HepG2 (cell line): ENCODE data around the gene DGAT2.

ENCODE experiments used
- NFATC3 ChIP-seq: sonication (generic); formaldehyde crosslinking; IDR thresholded peaks from 2 replicates; pipeline ENCODE4 v1.5.1; 2020; ENCODE audit warnings: mild to moderate bottlenecking, missing genetic modification reagents
- PTBP1 ChIP-seq: fragments of 200-400 bp; formaldehyde crosslinking; IDR thresholded peaks from 2 replicates; pipeline ENCODE4 v1.6.1; 2018; ENCODE audit warnings: low read length, low read depth; ENCODE audit not compliant: poor library complexity, severe bottlenecking
- RAD21 ChIP-seq: fragments of 450-650 bp; formaldehyde crosslinking; IDR thresholded peaks from 2 replicates; pipeline ENCODE4 v1.5.0; 2020; ENCODE audit warnings: mild to moderate bottlenecking
- SP2 ChIP-seq: sonication (generic); formaldehyde crosslinking; IDR thresholded peaks from 2 replicates; pipeline ENCODE4 v1.5.1; 2020; ENCODE audit warnings: mild to moderate bottlenecking, missing genetic modification reagents
- SUZ12 ChIP-seq: fragments of 150-350 bp; IDR thresholded peaks from 2 replicates; pipeline ENCODE4 v1.6.1; 2014; ENCODE audit warnings: low read depth, low read length
- ZNF326 ChIP-seq: sonication (generic); formaldehyde crosslinking; IDR thresholded peaks from 2 replicates; pipeline ENCODE4 v1.4.0; 2020; ENCODE audit warnings: missing genetic modification reagents, borderline replicate concordance
- ZNF546 ChIP-seq: sonication (generic); formaldehyde crosslinking; conservative IDR thresholded peaks from 2 replicates; pipeline ENCODE4 v1.8.1; 2023; ENCODE audit warnings: mild to moderate bottlenecking, missing genetic modification reagents
- TF ChIP-seq, protein P1 (sequence below), 2 experiments: fragments of 450-650 bp in 1 of 2; sonication (generic) in 1 of 2; formaldehyde crosslinking; IDR thresholded peaks; 2 replicates each; pipeline versions ENCODE4 v1.5.0 to v1.8.0; 2020 to 2022; ENCODE audit warnings: mild to moderate bottlenecking in 1 of 2, missing genetic modification reagents in 1 of 2
- TF ChIP-seq, protein P2 (sequence below): sonication (generic); formaldehyde crosslinking; IDR thresholded peaks from 2 replicates; pipeline ENCODE4 v1.4.0; 2020; ENCODE audit warnings: missing genetic modification reagents

- TF ChIP-seq PTBP1, result no peak
- TF ChIP-seq ZNF326 (CRISPR knock-in tag), result no peak
- no peak for TF ChIP-seq ZNF546
- TF ChIP-seq, protein P1, sequence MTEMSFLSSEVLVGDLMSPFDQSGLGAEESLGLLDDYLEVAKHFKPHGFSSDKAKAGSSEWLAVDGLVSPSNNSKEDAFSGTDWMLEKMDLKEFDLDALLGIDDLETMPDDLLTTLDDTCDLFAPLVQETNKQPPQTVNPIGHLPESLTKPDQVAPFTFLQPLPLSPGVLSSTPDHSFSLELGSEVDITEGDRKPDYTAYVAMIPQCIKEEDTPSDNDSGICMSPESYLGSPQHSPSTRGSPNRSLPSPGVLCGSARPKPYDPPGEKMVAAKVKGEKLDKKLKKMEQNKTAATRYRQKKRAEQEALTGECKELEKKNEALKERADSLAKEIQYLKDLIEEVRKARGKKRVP (CRISPR knock-in tag; IDR thresholded peaks at IDR 0.05), result no peak
- no peak for TF ChIP-seq SUZ12
- TF ChIP-seq, protein P2, sequence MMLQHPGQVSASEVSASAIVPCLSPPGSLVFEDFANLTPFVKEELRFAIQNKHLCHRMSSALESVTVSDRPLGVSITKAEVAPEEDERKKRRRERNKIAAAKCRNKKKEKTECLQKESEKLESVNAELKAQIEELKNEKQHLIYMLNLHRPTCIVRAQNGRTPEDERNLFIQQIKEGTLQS (CRISPR knock-in tag), result no peak
- no peak for TF ChIP-seq NFATC3
- TF ChIP-seq RAD21 (CRISPR knock-in tag), result no peak
- TF ChIP-seq SP2 (CRISPR knock-in tag), result no peak
Observed at GRCh38 chr11:75731095-75731494, 37.5 kb upstream of the DGAT2 start.
